HL-60 (cell line): ENCODE data around the gene UNC5C.

Experiments
- DNase-seq, 2 experiments: peaks; one replicate each; pipeline ENCODE4 v3.0.0-alpha.2; 2010 to 2020; ENCODE audit warnings: low read depth in 1 of 2, low spot score in 1 of 2
- H3K27ac ChIP-seq: fragments of 250-450 bp; sonication (Bioruptor Pico); replicated peaks from 2 replicates; pipeline ENCODE4 v1.5.1; 2020; ENCODE audit warnings: mild to moderate bottlenecking, moderate library complexity
- H3K27me3 ChIP-seq: fragments of 250-450 bp; sonication (Bioruptor Pico); 2 replicates; pipeline ENCODE4 v1.5.1; 2021; ENCODE audit warnings: mild to moderate bottlenecking, moderate library complexity; ENCODE audit not compliant: insufficient read depth, poor library complexity, severe bottlenecking
- H3K4me3 ChIP-seq: replicated peaks from 2 replicates; pipeline ENCODE4 v1.5.1; 2011; ENCODE audit warnings: mild to moderate bottlenecking, control low read depth, low read length; ENCODE audit not compliant: insufficient read depth
- GABPA ChIP-seq: IDR thresholded peaks from 2 replicates; pipeline ENCODE4 v1.6.1; 2012; ENCODE audit warnings: low read depth
- POLR2AphosphoS5 ChIP-seq: IDR thresholded peaks from 2 replicates; pipeline ENCODE4 v1.6.1; 2012; ENCODE audit warnings: low read depth
- SPI1 ChIP-seq: IDR thresholded peaks from 2 replicates; pipeline ENCODE4 v1.6.1; 2012; ENCODE audit warnings: low read depth, mild to moderate bottlenecking, borderline replicate concordance
- TF ChIP-seq, protein P1 (sequence below): IDR thresholded peaks from 2 replicates; pipeline ENCODE4 v1.6.1; 2012; ENCODE audit warnings: low read depth; ENCODE audit not compliant: insufficient replicate concordance
- TF ChIP-seq, protein P2 (sequence below): IDR thresholded peaks from one replicate; pipeline ENCODE4 v1.5.1; 2011; ENCODE audit warnings: low read length, control low read depth, inconsistent platforms; ENCODE audit not compliant: insufficient read depth

The UNC5C gene

DNA sequence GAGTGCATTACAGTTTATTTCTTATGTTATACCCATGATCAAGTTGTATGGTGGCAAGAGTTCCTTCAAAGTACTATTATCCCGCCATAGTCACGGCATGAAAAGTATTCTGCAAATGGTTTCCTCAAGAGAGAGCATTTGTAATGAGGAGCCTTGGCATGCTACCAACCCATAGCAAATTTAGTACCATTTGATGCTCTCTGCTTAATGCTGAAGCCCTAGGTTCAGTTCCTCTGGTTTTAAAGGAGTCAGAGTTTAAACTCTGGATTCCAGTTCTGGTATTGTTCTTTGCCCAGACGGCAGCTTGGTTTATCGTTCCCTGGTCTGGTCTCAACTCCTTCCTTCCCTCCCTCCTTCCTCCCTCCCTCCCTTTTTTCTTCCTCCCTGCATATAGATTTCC is 419.7 kb downstream of the UNC5C start:
- Histone ChIP-seq H3K27ac (no peak overlapping the region), H3K4me3 (no peak overlapping the region)
- TF ChIP-seq, protein P1, sequence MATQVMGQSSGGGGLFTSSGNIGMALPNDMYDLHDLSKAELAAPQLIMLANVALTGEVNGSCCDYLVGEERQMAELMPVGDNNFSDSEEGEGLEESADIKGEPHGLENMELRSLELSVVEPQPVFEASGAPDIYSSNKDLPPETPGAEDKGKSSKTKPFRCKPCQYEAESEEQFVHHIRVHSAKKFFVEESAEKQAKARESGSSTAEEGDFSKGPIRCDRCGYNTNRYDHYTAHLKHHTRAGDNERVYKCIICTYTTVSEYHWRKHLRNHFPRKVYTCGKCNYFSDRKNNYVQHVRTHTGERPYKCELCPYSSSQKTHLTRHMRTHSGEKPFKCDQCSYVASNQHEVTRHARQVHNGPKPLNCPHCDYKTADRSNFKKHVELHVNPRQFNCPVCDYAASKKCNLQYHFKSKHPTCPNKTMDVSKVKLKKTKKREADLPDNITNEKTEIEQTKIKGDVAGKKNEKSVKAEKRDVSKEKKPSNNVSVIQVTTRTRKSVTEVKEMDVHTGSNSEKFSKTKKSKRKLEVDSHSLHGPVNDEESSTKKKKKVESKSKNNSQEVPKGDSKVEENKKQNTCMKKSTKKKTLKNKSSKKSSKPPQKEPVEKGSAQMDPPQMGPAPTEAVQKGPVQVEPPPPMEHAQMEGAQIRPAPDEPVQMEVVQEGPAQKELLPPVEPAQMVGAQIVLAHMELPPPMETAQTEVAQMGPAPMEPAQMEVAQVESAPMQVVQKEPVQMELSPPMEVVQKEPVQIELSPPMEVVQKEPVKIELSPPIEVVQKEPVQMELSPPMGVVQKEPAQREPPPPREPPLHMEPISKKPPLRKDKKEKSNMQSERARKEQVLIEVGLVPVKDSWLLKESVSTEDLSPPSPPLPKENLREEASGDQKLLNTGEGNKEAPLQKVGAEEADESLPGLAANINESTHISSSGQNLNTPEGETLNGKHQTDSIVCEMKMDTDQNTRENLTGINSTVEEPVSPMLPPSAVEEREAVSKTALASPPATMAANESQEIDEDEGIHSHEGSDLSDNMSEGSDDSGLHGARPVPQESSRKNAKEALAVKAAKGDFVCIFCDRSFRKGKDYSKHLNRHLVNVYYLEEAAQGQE, result no peak
- TF ChIP-seq GABPA, result no peak

DNA sequence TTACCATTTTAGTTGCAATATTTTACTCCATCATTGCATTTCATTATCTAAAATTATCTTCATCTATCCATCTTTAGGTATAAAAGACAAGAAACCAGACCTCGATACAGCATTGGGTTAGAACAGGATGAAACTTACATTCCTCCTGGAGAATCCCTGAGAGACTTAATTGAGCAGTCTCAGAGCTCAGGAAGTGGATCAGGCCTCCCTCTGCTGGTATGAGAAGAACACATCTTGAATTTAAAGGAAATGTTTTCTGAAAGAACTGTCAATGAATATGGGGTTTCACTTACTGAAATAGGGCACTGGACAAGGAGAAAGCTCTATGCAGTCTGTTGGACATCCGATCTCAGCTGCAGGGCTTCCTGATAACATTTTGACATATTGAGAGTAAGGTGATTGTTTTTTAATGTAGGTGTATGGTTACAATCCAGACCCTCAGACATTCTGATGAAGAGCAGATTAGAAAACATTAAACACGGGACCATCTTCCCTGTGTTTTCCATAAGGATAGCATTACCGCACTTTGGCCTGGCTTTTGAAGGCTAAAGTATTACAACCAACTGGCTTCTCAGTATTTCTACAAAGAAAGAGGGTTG is 423.8 kb downstream of the UNC5C start:
- Histone ChIP-seq H3K27me3 (no peaks in the 10 kb centered on the region), H3K4me3 (no peak overlapping the region), H3K27ac (no peak overlapping the region)
- peak in 1 of 2 experiments; percentile 3 for DNase-seq
- TF ChIP-seq SPI1 (no peak), POLR2AphosphoS5 (no peak), GABPA (no peak)
- TF ChIP-seq, protein P1, result no peak
- TF ChIP-seq, protein P2, sequence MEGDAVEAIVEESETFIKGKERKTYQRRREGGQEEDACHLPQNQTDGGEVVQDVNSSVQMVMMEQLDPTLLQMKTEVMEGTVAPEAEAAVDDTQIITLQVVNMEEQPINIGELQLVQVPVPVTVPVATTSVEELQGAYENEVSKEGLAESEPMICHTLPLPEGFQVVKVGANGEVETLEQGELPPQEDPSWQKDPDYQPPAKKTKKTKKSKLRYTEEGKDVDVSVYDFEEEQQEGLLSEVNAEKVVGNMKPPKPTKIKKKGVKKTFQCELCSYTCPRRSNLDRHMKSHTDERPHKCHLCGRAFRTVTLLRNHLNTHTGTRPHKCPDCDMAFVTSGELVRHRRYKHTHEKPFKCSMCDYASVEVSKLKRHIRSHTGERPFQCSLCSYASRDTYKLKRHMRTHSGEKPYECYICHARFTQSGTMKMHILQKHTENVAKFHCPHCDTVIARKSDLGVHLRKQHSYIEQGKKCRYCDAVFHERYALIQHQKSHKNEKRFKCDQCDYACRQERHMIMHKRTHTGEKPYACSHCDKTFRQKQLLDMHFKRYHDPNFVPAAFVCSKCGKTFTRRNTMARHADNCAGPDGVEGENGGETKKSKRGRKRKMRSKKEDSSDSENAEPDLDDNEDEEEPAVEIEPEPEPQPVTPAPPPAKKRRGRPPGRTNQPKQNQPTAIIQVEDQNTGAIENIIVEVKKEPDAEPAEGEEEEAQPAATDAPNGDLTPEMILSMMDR, result no peak

More for the DNA sequence above, 419.7 kb downstream of the UNC5C start:
- no peak for DNase-seq
- no peaks in the 10 kb centered on the region for H3K27me3 ChIP-seq

DNA sequence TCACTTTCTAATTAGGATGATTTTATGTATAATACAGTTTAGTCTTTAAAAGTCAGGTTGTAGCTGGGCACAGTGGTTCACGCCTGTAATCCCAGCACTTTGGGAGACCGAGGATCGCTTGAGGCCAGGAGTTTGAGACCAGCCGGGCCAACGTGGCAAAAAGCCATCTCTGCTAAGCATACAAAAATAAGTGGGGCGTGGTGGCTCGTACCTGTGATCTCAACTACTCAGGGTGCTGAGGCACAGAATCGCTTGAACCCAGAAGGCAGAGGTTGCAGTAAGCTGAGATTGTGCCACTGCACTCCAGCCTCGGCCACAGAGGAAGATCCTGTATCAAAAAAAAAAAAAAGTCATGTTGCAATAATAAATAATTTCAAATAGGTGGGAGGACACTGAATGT is 426.8 kb downstream of the UNC5C start:
- Histone ChIP-seq H3K27ac (no peak overlapping the region), H3K27me3 (no peaks in the 10 kb centered on the region), H3K4me3 (no peak overlapping the region)
- no peak for TF ChIP-seq SPI1
- TF ChIP-seq, protein P2, result no peak
- TF ChIP-seq POLR2AphosphoS5, result no peak
- no peak for TF ChIP-seq GABPA
- TF ChIP-seq, protein P1, result no peak
- DNase-seq, result no peak

DNA sequence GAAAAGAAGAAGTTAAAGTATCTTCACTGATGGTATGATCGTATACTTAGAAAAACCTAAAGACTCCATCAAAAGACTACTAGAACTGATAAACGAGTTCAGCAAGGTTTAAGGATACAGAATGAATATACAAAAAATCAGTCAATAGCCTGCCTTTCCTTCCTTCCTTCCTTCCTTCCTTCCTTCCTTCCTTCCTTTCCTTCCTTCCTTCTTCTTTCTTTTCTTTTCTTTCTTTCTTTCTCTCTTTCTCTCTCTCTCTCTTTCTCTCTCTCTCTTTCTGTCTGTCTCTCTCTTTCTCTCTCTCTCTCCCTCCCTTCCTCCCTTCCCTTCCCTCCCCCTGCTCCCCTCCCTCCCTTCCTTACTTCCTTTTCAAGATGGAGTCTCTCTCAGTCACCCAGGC is 428.3 kb downstream of the UNC5C start:
- DNase-seq, result no peak
- Histone ChIP-seq H3K27me3 (no peaks in the 10 kb centered on the region), H3K4me3 (no peak overlapping the region), H3K27ac (no peak overlapping the region)
- TF ChIP-seq, protein P1, result no peak
- TF ChIP-seq GABPA, result no peak
- TF ChIP-seq SPI1, result no peak
- TF ChIP-seq, protein P2, result no peak
- no peak for TF ChIP-seq POLR2AphosphoS5
